HG03280 (cell line): Measurements from ENCODE around the gene KLHL36.
"Not testable (repeated sequence)": the region's sequence is repeated elsewhere in the genome, so short reads cannot be mapped to it uniquely, and the experiment has no call there.

Source experiments
- ATAC-seq: cut with Tn5 transposase; IDR thresholded peaks from one replicate; pipeline ENCODE4 v1.9.1; 2021; ENCODE audit warnings: mild to moderate bottlenecking, moderate library complexity; ENCODE audit not compliant: unreplicated experiment

Gene KLHL36

GRCh38 chr16:84667600-84668309 lies 19.4 kb downstream of the KLHL36 start:
- no peak for ATAC-seq

GRCh38 chr16:84670063-84670462 lies 21.8 kb downstream of the KLHL36 start:
- ATAC-seq: no peak

- peak; percentile 65 for ATAC-seq
Measured at GRCh38 chr16:84672276-84673202, 24.2 kb downstream of the KLHL36 start.

- no peak for ATAC-seq
Measured at GRCh38 chr16:84673203-84673535, 24.9 kb downstream of the KLHL36 start.

- no peak for ATAC-seq
Measured at GRCh38 chr16:84673561-84673960, 25.2 kb downstream of the KLHL36 start.

- ATAC-seq: no peak
Measured at GRCh38 chr16:84675423-84675822, 27.1 kb downstream of the KLHL36 start.

GRCh38 chr16:84675884-84676283 lies 27.6 kb downstream of the KLHL36 start:
- no peak for ATAC-seq

GRCh38 chr16:84677017-84677803 lies 28.9 kb downstream of the KLHL36 start:
- ATAC-seq: no peak

GRCh38 chr16:84677849-84678248 lies 29.5 kb downstream of the KLHL36 start:
- ATAC-seq: no peak

- no peak for ATAC-seq
Measured at GRCh38 chr16:84678541-84678940, 30.2 kb downstream of the KLHL36 start.

- no peak for ATAC-seq
Measured at GRCh38 chr16:84680165-84680842, 32.0 kb downstream of the KLHL36 start.

- ATAC-seq: no peak
Measured at GRCh38 chr16:84680843-84681629, 32.7 kb downstream of the KLHL36 start.

- ATAC-seq: no peak
Measured at GRCh38 chr16:84683691-84684591, 35.6 kb downstream of the KLHL36 start.

GRCh38 chr16:84684592-84684965 lies 36.3 kb downstream of the KLHL36 start:
- no peak for ATAC-seq

GRCh38 chr16:84685210-84685609 lies 36.9 kb downstream of the KLHL36 start:
- ATAC-seq: no peak

- ATAC-seq: no peak
Measured at GRCh38 chr16:84686707-84687298, 38.5 kb downstream of the KLHL36 start.

- peak; percentile 58 for ATAC-seq
Measured at GRCh38 chr16:84687715-84688114, 39.4 kb downstream of the KLHL36 start.

- ATAC-seq: not testable (repeated sequence)
Measured at GRCh38 chr16:84688163-84688562, 39.9 kb downstream of the KLHL36 start.

GRCh38 chr16:84689111-84689510 lies 40.8 kb downstream of the KLHL36 start:
- no peak for ATAC-seq
